OCI-LY1 (cell line): Measurements from ENCODE around the gene PDZD2.

Experiments
- H2AFZ ChIP-seq: fragments of 200-600 bp; sonication (generic), shearing (Covaris generic); 2 replicates; pipeline ENCODE4 v1.6.0; 2014; ENCODE audit warnings: antibody characterized with exemption, mild to moderate bottlenecking, low read length
- H3F3A ChIP-seq: fragments of 200-600 bp; sonication (generic), shearing (Covaris generic); 2 replicates; pipeline ENCODE4 v1.6.0; 2014; ENCODE audit warnings: mild to moderate bottlenecking, antibody characterized with exemption, low read length, moderate library complexity; ENCODE audit not compliant: insufficient read depth
- H3K27ac ChIP-seq: fragments of 200-600 bp; sonication (generic); 2 replicates; pipeline ENCODE4 v1.5.1; 2014; ENCODE audit warnings: low read length, mixed run types, mild to moderate bottlenecking, low read depth; ENCODE audit not compliant: poor library complexity, severe bottlenecking
- H3K27me3 ChIP-seq: fragments of 200-600 bp; sonication (generic); 2 replicates; pipeline ENCODE4 v1.6.0; 2014; ENCODE audit warnings: antibody characterized with exemption, mild to moderate bottlenecking, low read length, moderate library complexity; ENCODE audit not compliant: insufficient read depth
- H3K36me3 ChIP-seq: fragments of 200-600 bp; sonication (generic); 2 replicates; pipeline ENCODE4 v1.6.1; 2014; ENCODE audit warnings: mild to moderate bottlenecking, antibody characterized with exemption, low read length, moderate library complexity, mixed read lengths; ENCODE audit not compliant: insufficient read depth
- H3K4me1 ChIP-seq: fragments of 200-600 bp; sonication (generic); 2 replicates; pipeline ENCODE4 v1.5.1; 2014; ENCODE audit warnings: mild to moderate bottlenecking, low read length, moderate library complexity; ENCODE audit not compliant: insufficient read depth, severe bottlenecking
- H3K4me2 ChIP-seq: fragments of 200-600 bp; sonication (generic), shearing (Covaris generic); 2 replicates; pipeline ENCODE4 v1.6.1; 2014; ENCODE audit warnings: low read length
- H3K4me3 ChIP-seq: fragments of 200-600 bp; sonication (generic); 2 replicates; pipeline ENCODE4 v1.5.1; 2014; ENCODE audit warnings: low read length, low read depth, mild to moderate bottlenecking, mixed read lengths; ENCODE audit not compliant: poor library complexity, severe bottlenecking
- H3K79me2 ChIP-seq: fragments of 200-600 bp; shearing (Covaris generic); 2 replicates; pipeline ENCODE4 v1.6.1; 2016; ENCODE audit warnings: mixed run types, low read length, mixed read lengths; ENCODE audit not compliant: insufficient read depth
- H3K9ac ChIP-seq: fragments of 200-600 bp; sonication (generic), shearing (Covaris generic); 2 replicates; pipeline ENCODE4 v1.6.1; 2014; ENCODE audit warnings: mild to moderate bottlenecking, low read length, mixed read lengths
- H3K9me2 ChIP-seq: fragments of 200-600 bp; sonication (generic), shearing (Covaris generic); 2 replicates; pipeline ENCODE4 v1.6.1; 2014; ENCODE audit warnings: low read depth, mild to moderate bottlenecking, low read length, mixed read lengths
- H3K9me3 ChIP-seq: fragments of 200-600 bp; shearing (Covaris generic); 2 replicates; pipeline ENCODE4 v1.6.1; 2014; ENCODE audit warnings: low read length, mixed read lengths
- H4K20me1 ChIP-seq: fragments of 200-600 bp; sonication (generic), shearing (Covaris generic); 2 replicates; pipeline ENCODE4 v1.6.0; 2016; ENCODE audit warnings: mild to moderate bottlenecking, low read length; ENCODE audit not compliant: insufficient read depth
- EZH2 ChIP-seq: fragments of 200-600 bp; sonication (generic), shearing (Covaris generic); IDR thresholded peaks from 2 replicates; pipeline ENCODE4 v1.8.0; 2017; ENCODE audit warnings: borderline replicate concordance, mixed run types, mild to moderate bottlenecking, antibody characterized with exemption, low read length, moderate library complexity, mixed read lengths
- TF ChIP-seq, protein P1 (sequence below): fragments of 200-600 bp; sonication (generic), shearing (Covaris generic); IDR thresholded peaks from 2 replicates; pipeline ENCODE4 v1.5.1; 2017; ENCODE audit warnings: mild to moderate bottlenecking, antibody characterized with exemption, low read length, moderate library complexity, mixed read lengths

The PDZD2 gene

DNA sequence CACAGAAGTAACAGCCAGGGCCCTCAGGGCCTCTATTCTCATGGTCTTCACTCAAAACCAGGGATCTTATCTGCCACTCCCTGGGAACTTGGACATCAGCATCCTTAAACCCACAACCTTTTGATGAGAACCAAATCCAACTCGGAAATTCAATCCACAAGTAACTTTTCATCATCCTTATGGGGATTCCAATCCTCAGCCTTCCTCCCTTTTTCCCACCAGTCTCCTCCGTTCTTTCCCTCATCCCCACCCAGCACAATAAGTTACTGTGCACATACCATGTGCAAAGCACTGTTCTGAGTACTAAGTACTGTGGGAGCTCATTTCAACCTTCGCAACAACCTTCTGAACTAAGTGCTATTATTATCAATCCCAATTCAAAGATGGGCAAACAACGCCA is 518.1 kb downstream of the PDZD2 start:
- no peak for TF ChIP-seq EZH2
- TF ChIP-seq, protein P1, sequence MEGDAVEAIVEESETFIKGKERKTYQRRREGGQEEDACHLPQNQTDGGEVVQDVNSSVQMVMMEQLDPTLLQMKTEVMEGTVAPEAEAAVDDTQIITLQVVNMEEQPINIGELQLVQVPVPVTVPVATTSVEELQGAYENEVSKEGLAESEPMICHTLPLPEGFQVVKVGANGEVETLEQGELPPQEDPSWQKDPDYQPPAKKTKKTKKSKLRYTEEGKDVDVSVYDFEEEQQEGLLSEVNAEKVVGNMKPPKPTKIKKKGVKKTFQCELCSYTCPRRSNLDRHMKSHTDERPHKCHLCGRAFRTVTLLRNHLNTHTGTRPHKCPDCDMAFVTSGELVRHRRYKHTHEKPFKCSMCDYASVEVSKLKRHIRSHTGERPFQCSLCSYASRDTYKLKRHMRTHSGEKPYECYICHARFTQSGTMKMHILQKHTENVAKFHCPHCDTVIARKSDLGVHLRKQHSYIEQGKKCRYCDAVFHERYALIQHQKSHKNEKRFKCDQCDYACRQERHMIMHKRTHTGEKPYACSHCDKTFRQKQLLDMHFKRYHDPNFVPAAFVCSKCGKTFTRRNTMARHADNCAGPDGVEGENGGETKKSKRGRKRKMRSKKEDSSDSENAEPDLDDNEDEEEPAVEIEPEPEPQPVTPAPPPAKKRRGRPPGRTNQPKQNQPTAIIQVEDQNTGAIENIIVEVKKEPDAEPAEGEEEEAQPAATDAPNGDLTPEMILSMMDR, result no peak
- Histone ChIP-seq H3K9me2 (no peaks in the 10 kb centered on the region), H3K36me3 (peaks cover 40% of the 10 kb centered on the region), H3F3A (0 out of 2 replicates have a peak, but pooled peaks cover 4% of the 10 kb centered on the region), H3K9ac (no peak overlapping the region), H3K9me3 (no peaks in the 10 kb centered on the region), H4K20me1 (no peaks in the 10 kb centered on the region; the same call in none of the 2 replicates), H3K27ac (no peak overlapping the region), H3K4me2 (no peak overlapping the region), H3K4me1 (peaks cover 15% of the 10 kb centered on the region), H2AFZ (no peak overlapping the region), H3K4me3 (no peak overlapping the region), H3K79me2 (peaks cover 93% of the 10 kb centered on the region), H3K27me3 (no peaks in the 10 kb centered on the region)

DNA sequence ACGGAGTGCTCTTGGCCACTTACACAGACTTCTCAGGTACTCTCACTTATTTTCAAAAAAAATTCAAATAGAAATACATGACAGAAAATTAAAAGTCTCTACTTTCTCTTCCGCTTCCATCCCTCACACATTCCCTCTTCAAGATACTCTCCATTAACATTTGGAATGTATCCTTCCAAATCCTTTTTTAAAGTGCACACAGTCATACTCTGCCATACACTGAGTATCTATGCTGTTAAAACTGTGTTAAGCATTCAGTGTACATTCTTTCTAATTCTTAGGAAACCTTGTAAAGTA is 519.7 kb downstream of the PDZD2 start:
- no peak overlapping the region for H2AFZ ChIP-seq
- peaks cover 15% of the 10 kb centered on the region for H3K4me1 ChIP-seq
- TF ChIP-seq EZH2, result no peak
- TF ChIP-seq, protein P1, result no peak
- H3F3A ChIP-seq, result 0 out of 2 replicates have a peak, but pooled peaks cover 4% of the 10 kb centered on the region
- H3K4me2 ChIP-seq, result no peak overlapping the region
- H3K4me3 ChIP-seq, result no peak overlapping the region
- no peaks in the 10 kb centered on the region; the same call in none of the 2 replicates for H4K20me1 ChIP-seq
- peaks cover 94% of the 10 kb centered on the region for H3K79me2 ChIP-seq
- H3K36me3 ChIP-seq, result peaks cover 38% of the 10 kb centered on the region
- no peaks in the 10 kb centered on the region for H3K9me2 ChIP-seq
- H3K27ac ChIP-seq, result no peak overlapping the region
- no peak overlapping the region for H3K9ac ChIP-seq
- no peaks in the 10 kb centered on the region for H3K27me3 ChIP-seq
- H3K9me3 ChIP-seq, result no peaks in the 10 kb centered on the region

DNA sequence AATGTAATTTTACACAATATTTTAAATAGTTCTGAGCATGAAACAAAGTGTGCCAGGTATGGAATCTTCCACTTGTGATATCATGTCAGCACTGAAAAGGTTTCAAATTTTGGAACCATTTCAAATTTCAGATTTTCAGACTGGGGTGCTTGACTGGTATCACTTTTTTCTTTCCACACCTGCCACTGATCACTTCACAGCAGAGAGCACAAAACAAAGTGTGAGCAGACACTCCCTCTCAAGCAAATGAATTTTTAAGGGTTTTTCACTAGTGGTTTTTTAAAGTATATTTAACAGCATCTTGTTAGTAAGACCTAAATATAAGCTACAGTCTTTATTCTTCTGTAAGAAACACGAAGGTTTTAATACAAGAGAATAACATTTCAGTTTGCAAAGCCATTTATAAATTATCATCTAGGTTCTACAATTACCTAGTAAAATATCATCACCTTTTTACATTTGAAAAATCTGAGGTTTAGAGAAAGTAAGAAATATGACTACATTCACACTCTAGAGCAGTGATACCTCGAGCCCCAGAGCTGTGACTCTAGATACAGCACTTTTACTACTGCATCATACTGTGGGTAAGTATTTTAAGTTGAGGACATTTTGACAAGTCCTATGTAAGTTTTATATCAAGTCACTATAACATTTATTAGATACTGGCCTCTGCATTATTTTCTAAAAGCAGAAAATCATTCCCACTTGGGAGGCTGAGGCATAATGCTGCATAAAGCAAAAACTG is 520.6 kb downstream of the PDZD2 start:
- H3K9me3 ChIP-seq, result no peaks in the 10 kb centered on the region
- H3K9me2 ChIP-seq, result no peaks in the 10 kb centered on the region
- no peaks in the 10 kb centered on the region; the same call in 1 of the 2 replicates for H4K20me1 ChIP-seq
- peaks cover 23% of the 10 kb centered on the region for H3K4me1 ChIP-seq
- H3K27ac ChIP-seq, result peak overlapping the region; percentile 17
- H3K27me3 ChIP-seq, result no peaks in the 10 kb centered on the region
- TF ChIP-seq, protein P1, result no peak
- no peak for TF ChIP-seq EZH2
- H3K36me3 ChIP-seq, result peaks cover 30% of the 10 kb centered on the region
- 0 out of 2 replicates have a peak, but pooled peaks cover 4% of the 10 kb centered on the region for H3F3A ChIP-seq
- H2AFZ ChIP-seq, result no peak overlapping the region
- H3K79me2 ChIP-seq, result peaks cover 94% of the 10 kb centered on the region
- no peak overlapping the region; the same call in 1 of the 2 replicates for H3K4me2 ChIP-seq
- H3K9ac ChIP-seq, result no peak overlapping the region
- H3K4me3 ChIP-seq, result no peak overlapping the region
